Measurements from ENCODE around the gene TBX5.

DNA sequence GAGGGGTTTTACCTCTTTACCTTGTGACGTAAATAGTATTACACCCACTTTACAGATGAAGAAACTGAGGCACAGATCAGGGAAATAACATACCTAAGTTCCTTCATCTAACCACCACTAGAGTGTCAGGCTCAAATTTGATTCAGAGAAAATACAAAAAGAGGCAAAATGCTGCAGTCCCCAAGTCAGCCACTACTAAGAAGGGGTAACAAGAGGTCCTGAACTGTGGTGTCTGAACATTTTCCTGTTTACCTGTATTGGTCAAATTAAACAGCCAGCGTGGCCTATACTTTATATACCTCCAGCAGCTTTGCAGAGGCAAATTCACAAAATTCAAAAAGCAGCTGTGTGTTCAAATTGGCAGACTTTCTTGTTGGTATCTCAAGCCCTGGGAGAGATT lies 92.0 kb downstream of the TBX5 start:
- TF ChIP-seq EZH2 (IDR thresholded peaks at IDR 0.05; ENCODE audit: low read length): no peak
- TF ChIP-seq, protein P1, sequence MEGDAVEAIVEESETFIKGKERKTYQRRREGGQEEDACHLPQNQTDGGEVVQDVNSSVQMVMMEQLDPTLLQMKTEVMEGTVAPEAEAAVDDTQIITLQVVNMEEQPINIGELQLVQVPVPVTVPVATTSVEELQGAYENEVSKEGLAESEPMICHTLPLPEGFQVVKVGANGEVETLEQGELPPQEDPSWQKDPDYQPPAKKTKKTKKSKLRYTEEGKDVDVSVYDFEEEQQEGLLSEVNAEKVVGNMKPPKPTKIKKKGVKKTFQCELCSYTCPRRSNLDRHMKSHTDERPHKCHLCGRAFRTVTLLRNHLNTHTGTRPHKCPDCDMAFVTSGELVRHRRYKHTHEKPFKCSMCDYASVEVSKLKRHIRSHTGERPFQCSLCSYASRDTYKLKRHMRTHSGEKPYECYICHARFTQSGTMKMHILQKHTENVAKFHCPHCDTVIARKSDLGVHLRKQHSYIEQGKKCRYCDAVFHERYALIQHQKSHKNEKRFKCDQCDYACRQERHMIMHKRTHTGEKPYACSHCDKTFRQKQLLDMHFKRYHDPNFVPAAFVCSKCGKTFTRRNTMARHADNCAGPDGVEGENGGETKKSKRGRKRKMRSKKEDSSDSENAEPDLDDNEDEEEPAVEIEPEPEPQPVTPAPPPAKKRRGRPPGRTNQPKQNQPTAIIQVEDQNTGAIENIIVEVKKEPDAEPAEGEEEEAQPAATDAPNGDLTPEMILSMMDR (optimal IDR thresholded peaks at IDR 0.05 in 1 of 3, IDR thresholded peaks at IDR 0.05 in 1 of 3, conservative IDR thresholded peaks at IDR 0.05 in 1 of 3; ENCODE audit: extremely low read depth in 1 of 3, insufficient read depth in 2 of 3, low read length in 3 of 3): no peak
